GM19238 (cell line): ENCODE results near the gene SYNRG.

Experiments used
- DNase-seq: peaks from one replicate; pipeline ENCODE4 v3.0.0; 2011; ENCODE audit warnings: low spot score; ENCODE audit not compliant: insufficient read length

Gene SYNRG

GRCh38 chr17:37604556-37604955 is 4.7 kb downstream of the SYNRG start:
- no peak for DNase-seq

- DNase-seq, result no peak
Observed at GRCh38 chr17:37598145-37598544, 11.1 kb downstream of the SYNRG start.

GRCh38 chr17:37592291-37592690 is 16.9 kb downstream of the SYNRG start:
- no peak for DNase-seq

DNA sequence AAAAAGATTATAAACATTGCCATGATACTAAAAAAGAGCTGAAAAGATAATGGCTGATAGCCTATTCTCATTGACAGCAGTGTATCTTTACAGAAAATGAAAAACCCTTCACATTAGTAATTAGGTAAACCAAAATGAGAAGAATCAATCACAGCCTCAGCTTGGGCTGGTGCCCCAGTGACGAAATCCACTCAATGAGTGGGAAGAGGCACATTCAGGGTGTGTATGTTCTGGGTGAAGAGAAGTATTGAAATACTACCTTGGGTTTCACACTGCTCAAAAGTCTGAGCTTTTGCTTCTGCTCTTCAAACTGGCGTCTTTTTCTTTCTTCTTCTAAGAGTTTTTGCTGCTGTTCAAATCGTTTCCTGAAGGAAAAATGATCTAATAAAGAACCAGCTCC is 24.2 kb downstream of the SYNRG start:
- no peak for DNase-seq

- no peak for DNase-seq
Observed at GRCh38 chr17:37576281-37576680, 32.9 kb downstream of the SYNRG start.

DNA sequence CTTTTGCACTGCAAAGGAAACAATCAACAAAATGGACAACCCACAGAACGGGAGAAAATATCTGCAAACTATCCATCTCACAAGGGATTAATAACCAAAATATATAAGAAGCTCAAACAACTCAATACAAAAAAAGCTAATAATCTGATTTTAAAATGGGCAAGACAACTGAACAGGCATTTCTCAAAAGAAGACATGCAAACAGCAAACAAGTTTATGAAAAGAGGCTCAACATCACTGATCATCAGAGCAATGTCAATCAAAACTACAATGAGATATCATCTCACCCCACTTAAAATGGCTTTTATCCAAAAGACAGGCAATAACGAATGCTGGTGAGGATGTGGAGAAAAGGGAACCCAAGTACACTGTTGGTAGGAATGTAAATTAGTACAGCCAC is 34.8 kb downstream of the SYNRG start:
- no peak for DNase-seq

GRCh38 chr17:37571674-37572073 is 37.5 kb downstream of the SYNRG start:
- DNase-seq, result no peak

GRCh38 chr17:37570527-37571093 is 38.6 kb downstream of the SYNRG start:
- no peak for DNase-seq

DNA sequence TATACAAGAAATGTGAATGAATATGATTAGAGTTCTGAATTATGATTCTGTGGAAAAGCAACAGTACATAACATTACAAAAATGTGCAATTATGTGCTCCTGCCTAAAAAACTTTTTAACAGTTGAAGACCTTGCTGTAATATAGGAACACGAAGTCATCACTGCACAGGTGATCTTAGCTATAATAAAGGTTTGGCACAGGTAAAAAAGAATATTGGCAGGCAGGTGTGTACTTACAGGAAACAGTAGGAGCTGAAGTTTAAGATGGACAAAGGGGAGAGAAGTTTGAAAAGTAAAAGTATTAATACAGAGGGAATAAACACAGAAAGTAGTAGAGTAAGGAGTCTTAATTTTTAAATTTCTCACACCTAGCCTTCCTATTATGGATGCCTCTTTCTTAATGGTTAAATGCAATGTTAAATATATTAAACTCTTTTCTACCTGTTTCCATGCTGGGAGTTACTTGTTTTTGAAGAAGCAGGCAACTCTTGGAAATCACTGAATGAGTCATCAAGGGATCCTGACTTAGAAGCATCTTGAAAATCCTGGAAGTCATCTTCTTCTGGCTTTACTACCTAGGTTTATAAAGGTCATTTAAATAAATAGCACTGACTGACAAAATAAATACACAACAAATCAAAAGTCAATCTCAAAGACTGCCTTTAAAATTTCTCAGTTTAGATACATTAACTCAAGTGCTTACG is 40.7 kb downstream of the SYNRG start:
- DNase-seq, result no peak

DNA sequence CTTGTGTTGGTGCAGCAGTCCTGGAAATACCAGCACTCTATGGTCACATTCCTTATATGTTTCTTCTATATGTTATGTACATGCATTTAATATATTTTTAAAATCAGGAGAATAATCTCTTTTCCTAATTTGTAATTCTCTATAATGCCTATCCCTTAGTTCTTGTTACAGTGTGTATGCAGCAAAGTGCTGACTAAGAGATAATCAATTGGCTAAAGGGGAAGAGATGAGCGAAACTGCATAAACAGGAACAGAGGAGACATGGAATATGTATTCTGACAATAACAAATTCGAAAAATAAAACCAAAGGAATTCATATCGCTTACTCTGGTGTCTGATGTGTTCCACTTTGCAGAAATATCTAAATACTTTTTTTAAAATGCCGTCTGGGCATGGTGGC is 41.7 kb downstream of the SYNRG start:
- DNase-seq, result no peak

DNA sequence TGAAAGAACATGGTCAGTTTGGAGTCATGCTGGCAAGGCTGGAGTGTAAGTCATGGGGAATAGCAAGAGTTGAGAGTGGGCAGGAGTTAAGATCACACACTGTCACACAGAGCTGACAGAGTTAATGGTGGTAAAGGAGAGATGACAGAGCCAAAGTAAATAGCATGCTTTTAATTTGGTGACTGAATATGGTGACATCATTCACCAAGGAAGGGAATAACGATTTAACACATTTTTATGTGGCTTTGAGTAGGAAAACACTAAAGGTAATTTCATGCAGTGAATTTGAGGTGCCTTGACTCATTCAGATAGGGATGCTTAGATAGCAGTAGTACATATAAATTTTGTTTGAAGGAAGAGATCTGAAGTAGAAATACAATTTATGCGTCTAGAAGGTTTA is 42.1 kb downstream of the SYNRG start:
- no peak for DNase-seq

GRCh38 chr17:37564252-37564651 is 45.0 kb downstream of the SYNRG start:
- DNase-seq, result no peak

- no peak for DNase-seq
Observed at GRCh38 chr17:37562016-37562745, 47.0 kb downstream of the SYNRG start.

GRCh38 chr17:37558299-37558698 is 50.9 kb downstream of the SYNRG start:
- DNase-seq, result no peak

GRCh38 chr17:37557482-37557881 is 51.7 kb downstream of the SYNRG start:
- DNase-seq, result no peak

GRCh38 chr17:37555386-37555785 is 53.8 kb downstream of the SYNRG start:
- DNase-seq, result no peak

GRCh38 chr17:37553401-37553966 is 55.7 kb downstream of the SYNRG start:
- DNase-seq, result no peak

DNA sequence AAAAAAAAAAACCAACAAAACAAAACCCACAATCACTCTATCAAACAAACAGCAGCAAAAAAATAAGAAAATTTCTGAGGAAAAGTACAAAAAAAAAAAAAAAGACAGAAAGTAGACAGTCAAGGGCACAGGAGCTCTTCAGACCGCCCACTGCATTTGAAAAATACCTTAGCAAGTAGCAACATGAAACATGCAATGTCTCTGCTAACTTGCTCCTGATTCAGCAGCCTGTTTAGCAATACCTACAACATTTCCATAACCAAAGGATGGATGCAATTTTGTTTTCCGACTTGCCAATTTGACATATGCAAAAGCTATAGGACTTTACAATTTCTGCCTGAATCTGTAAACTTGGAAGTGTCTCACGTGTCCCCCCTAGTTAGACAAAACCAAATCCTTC is 57.4 kb downstream of the SYNRG start:
- no peak for DNase-seq

- DNase-seq, result no peak
Observed at GRCh38 chr17:37547986-37548385, 61.2 kb downstream of the SYNRG start.

DNA sequence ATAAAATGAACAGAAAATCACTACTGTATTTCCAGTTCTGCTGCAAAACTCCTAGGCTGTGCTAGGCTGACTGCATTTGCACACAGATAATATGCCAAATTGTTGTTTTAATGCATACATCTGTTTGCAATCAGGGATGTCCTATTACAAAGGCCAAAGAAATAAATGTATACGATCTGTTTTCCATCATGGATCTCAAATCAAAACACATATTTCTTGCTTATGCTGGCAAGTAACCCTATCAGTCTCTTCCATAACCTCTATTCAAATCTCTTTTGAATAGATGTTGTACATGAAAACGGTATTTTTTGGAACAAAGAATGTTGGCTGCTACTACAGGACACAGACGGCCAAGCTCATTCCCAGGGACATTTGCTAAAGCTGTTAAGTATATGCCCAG is 62.9 kb downstream of the SYNRG start:
- no peak for DNase-seq

DNA sequence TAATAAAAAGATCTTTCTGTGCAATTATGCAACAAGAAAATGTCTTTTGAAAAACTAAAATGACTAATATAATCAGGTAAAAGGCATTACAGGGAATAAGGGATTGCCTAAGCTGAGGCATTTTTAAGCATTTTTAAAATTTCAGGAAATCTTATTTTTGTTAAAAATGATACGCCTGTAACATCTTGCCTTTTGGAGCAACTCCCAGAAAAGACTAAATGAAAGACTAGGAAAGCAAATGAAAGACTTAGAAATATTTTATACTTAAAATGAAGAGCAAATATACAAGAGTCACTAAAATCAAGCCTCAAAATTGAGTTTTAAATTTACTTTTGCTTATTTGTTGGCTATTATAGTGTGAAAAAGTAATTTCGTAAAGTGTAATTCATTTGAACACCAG is 63.7 kb downstream of the SYNRG start:
- DNase-seq, result no peak

- no peak for DNase-seq
Observed at GRCh38 chr17:37543637-37544052, 65.6 kb downstream of the SYNRG start.
